K562 (cell line): ENCODE measurements around the gene GAS1.

Experiments
- CEBPB ChIP-seq: fragments of 450-650 bp; IDR thresholded peaks from 2 replicates; pipeline ENCODE4 v1.6.1; 2016; ENCODE audit warnings: missing genetic modification characterization, missing compliant biosample characterization
- CHD2 ChIP-seq: IDR thresholded peaks from 2 replicates; pipeline ENCODE4 v1.6.1; 2011; ENCODE audit warnings: low read depth, low read length
- CTCF ChIP-seq, 3 experiments: IDR thresholded peaks in 2 of 3; conservative IDR thresholded peaks in 1 of 3; 2 replicates each; pipeline ENCODE4 v1.5.1; 2011 to 2012; ENCODE audit warnings: low read length in 3 of 3, mild to moderate bottlenecking in 3 of 3, control low read depth in 2 of 3, improper control_type of control experiment in 1 of 3, inconsistent platforms in 1 of 3, low read depth in 1 of 3, mixed read lengths in 1 of 3, moderate library complexity in 1 of 3; ENCODE audit not compliant: insufficient read depth in 2 of 3
- FOXJ3 ChIP-seq: sonication (generic); formaldehyde crosslinking; IDR thresholded peaks from 2 replicates; pipeline ENCODE4 v1.4.0; 2020; ENCODE audit warnings: mild to moderate bottlenecking, missing genetic modification reagents
- GATA2 ChIP-seq: sonication (generic); formaldehyde crosslinking; IDR thresholded peaks from 2 replicates; pipeline ENCODE4 v1.4.0; 2020; ENCODE audit warnings: mild to moderate bottlenecking, missing genetic modification reagents
- JUN ChIP-seq, 2 experiments: sonication (generic) in 1 of 2; formaldehyde crosslinking in 1 of 2; IDR thresholded peaks; 2 replicates each; pipeline versions ENCODE4 v1.6.1 to v1.8.0; 2012 to 2022; ENCODE audit warnings: borderline replicate concordance in 2 of 2, mild to moderate bottlenecking in 2 of 2, improper control_type of control experiment in 1 of 2, low read depth in 1 of 2, low read length in 1 of 2, missing genetic modification reagents in 1 of 2
- MXI1 ChIP-seq: IDR thresholded peaks from 2 replicates; pipeline ENCODE4 v1.6.1; 2011; ENCODE audit warnings: low read depth, mild to moderate bottlenecking, improper control_type of control experiment, low read length
- NR1H2 ChIP-seq: sonication (generic); formaldehyde crosslinking; IDR thresholded peaks from 2 replicates; pipeline ENCODE4 v1.4.0; 2020; ENCODE audit warnings: mild to moderate bottlenecking, missing genetic modification reagents
- TAF1 ChIP-seq: IDR thresholded peaks from 2 replicates; pipeline ENCODE4 v1.6.1; 2011; ENCODE audit warnings: mild to moderate bottlenecking, low read length, moderate library complexity; ENCODE audit not compliant: insufficient read depth, control insufficient read depth, severe bottlenecking; ENCODE audit errors: extremely low read depth
- TRIM24 ChIP-seq, 2 experiments: fragments of 450-650 bp; IDR thresholded peaks; 2 replicates each; pipeline ENCODE4 v1.6.1; 2016
- ZNF140 ChIP-seq: fragments of 250-450 bp; sonication (Bioruptor Pico); IDR thresholded peaks from 2 replicates; pipeline ENCODE4 v1.8.0; 2021; ENCODE audit warnings: moderate library complexity, mild to moderate bottlenecking, inconsistent platforms
- ZNF740 ChIP-seq, 3 experiments: fragments of 200-800 bp in 1 of 3; sonication (Bioruptor generic) in 1 of 3; sonication (generic) in 1 of 3; formaldehyde crosslinking in 1 of 3; IDR thresholded peaks; 2 replicates each; pipeline versions ENCODE4 v1.6.1 to v1.8.0; 2016 to 2022; ENCODE audit warnings: mild to moderate bottlenecking in 2 of 3, missing compliant biosample characterization in 2 of 3, missing genetic modification characterization in 2 of 3, missing genetic modification reagents in 1 of 3
- TF ChIP-seq, protein P1 (sequence below): sonication (generic); formaldehyde crosslinking; IDR thresholded peaks from 2 replicates; pipeline ENCODE4 v1.5.0; 2020; ENCODE audit warnings: missing genetic modification reagents
- TF ChIP-seq, protein P2 (sequence below), 2 experiments: fragments of 450-650 bp; conservative IDR thresholded peaks; 2 replicates each; pipeline ENCODE4 v1.6.1; 2017; ENCODE audit warnings: mild to moderate bottlenecking in 2 of 2, moderate library complexity in 2 of 2

DNA sequence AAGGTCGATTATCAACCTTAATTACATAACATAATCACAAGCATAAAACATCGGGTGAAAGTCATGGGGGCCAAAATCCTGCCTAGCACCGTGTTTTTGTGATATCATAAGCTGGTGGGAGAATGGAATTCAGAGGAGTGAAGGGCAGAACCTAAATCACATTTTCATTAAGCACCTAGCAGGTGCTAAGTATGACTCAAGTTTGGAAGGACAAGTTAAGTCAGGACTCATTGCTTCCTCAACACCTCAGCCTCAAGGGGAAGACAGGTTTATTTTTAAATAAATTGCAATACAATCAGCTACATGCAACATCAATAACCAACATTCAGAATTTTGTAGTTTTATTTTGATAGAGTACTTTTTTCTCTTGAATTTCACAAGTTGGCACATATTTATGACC, 33.5 kb upstream of the GAS1 start:
- TF ChIP-seq, protein P1, sequence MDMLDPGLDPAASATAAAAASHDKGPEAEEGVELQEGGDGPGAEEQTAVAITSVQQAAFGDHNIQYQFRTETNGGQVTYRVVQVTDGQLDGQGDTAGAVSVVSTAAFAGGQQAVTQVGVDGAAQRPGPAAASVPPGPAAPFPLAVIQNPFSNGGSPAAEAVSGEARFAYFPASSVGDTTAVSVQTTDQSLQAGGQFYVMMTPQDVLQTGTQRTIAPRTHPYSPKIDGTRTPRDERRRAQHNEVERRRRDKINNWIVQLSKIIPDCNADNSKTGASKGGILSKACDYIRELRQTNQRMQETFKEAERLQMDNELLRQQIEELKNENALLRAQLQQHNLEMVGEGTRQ (CRISPR knock-in tag): no peak
- TF ChIP-seq GATA2 (CRISPR knock-in tag) (no peak), NR1H2 (no peak), CTCF (IDR thresholded peaks at IDR 0.05 in 2 of 3, conservative IDR thresholded peaks at IDR 0.05 in 1 of 3; ENCODE audit: insufficient read depth in 2 of 3, low read depth in 1 of 3, low read length in 3 of 3) (no peak), ZNF740 (CRISPR knock-in tag; IDR thresholded peaks at IDR 0.05) (no peak), ZNF740 (tag; IDR thresholded peaks at IDR 0.05) (no peak), CHD2 (no peak), CEBPB (tag) (no peak), JUN (IDR thresholded peaks at IDR 0.05; ENCODE audit: borderline replicate concordance, low read depth, low read length) (no peak), JUN (CRISPR knock-in tag; IDR thresholded peaks at IDR 0.05; ENCODE audit: borderline replicate concordance) (no peak), TRIM24 (IDR thresholded peaks at IDR 0.05) (no peak), ZNF140 (CRISPR knock-in tag) (no peak), TAF1 (no peak), FOXJ3 (CRISPR knock-in tag) (no peak), MXI1 (no peak)
- TF ChIP-seq, protein P2, sequence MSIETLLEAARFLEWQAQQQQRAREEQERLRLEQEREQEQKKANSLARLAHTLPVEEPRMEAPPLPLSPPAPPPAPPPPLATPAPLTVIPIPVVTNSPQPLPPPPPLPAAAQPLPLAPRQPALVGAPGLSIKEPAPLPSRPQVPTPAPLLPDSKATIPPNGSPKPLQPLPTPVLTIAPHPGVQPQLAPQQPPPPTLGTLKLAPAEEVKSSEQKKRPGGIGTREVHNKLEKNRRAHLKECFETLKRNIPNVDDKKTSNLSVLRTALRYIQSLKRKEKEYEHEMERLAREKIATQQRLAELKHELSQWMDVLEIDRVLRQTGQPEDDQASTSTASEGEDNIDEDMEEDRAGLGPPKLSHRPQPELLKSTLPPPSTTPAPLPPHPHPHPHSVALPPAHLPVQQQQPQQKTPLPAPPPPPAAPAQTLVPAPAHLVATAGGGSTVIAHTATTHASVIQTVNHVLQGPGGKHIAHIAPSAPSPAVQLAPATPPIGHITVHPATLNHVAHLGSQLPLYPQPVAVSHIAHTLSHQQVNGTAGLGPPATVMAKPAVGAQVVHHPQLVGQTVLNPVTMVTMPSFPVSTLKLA (conservative IDR thresholded peaks at IDR 0.05): no peak
